Stomach (tissue), 9 donors: ENCODE data around the gene CIAO2A. TPM values are rescaled to one million over a fixed set of nuclear protein-coding genes. Genes with fewer than 3 reads are reported as not detected.

Experiments
- DNase-seq, 2 donors: peaks; one replicate each; pipeline versions ENCODE4 v3.0.0 to v3.0.0-alpha.2; 2013 to 2019
- H3K27ac ChIP-seq, 5 donors: fragments of 200-600 bp in 4 of 5; sonication (generic) in 4 of 5; one replicate each; pipeline ENCODE4 v1.5.1; 2013 to 2019; ENCODE audit warnings: mild to moderate bottlenecking in 1 of 5, moderate library complexity in 1 of 5
- H3K27me3 ChIP-seq, 3 donors: fragments of 200-600 bp; sonication (generic); one replicate each; pipeline ENCODE4 v1.5.1; 2017 to 2019; ENCODE audit warnings: mixed run types in 1 of 3
- H3K36me3 ChIP-seq, 4 donors: fragments of 200-600 bp; sonication (generic); 1 replicate in 3 of 4; 2 replicates in 1 of 4; pipeline ENCODE4 v1.5.1; 2016 to 2019
- H3K4me1 ChIP-seq, 4 donors: fragments of 200-600 bp; sonication (generic); one replicate each; pipeline ENCODE4 v1.5.1; 2016 to 2019
- H3K4me3 ChIP-seq, 4 donors: fragments of 200-600 bp; sonication (generic) in 3 of 4; one replicate each; pipeline ENCODE4 v1.5.1; 2016 to 2019; ENCODE audit warnings: mild to moderate bottlenecking in 1 of 4
- H3K9me3 ChIP-seq, 4 donors: fragments of 200-600 bp; sonication (generic); one replicate each; pipeline ENCODE4 v1.5.1; 2016 to 2019
- CTCF ChIP-seq, 7 experiments: fragments of 450-650 bp in 4 of 7; fragments of 200-600 bp in 3 of 7; sonication (generic) in 3 of 7; IDR thresholded peaks; one replicate each; pipeline ENCODE4 v1.5.1; 2016 to 2019; ENCODE audit warnings: antibody characterized with exemption in 7 of 7, control low read depth in 2 of 7, mild to moderate bottlenecking in 1 of 7
- EP300 ChIP-seq: sonication (generic); formaldehyde crosslinking; IDR thresholded peaks from one replicate; pipeline ENCODE4 v1.6.1; 2017; ENCODE audit warnings: antibody characterized with exemption
- POLR2A ChIP-seq, 4 donors: fragments of 450-650 bp; IDR thresholded peaks; one replicate each; pipeline ENCODE4 v1.6.1; 2016; ENCODE audit warnings: antibody characterized with exemption in 4 of 4, control low read depth in 2 of 4, mild to moderate bottlenecking in 1 of 4, moderate library complexity in 1 of 4
- POLR2AphosphoS5 ChIP-seq, 3 donors: sonication (generic); formaldehyde crosslinking; IDR thresholded peaks; one replicate each; pipeline ENCODE4 v1.6.1; 2016; ENCODE audit warnings: antibody characterized with exemption in 3 of 3
- WGBS, 5 donors: extraction: QIAGEN DNeasy Blood & Tissue Kit in 3 of 5; methylation state at CpG; one replicate each; pipeline versions ENCODE4 v1.1.5 to v1.1.7; 2013 to 2018; 5-methylcytosine and 5-hydroxymethylcytosine counted together
- intact Hi-C: fragments of 100-400 bp; cut with DNase I; formaldehyde crosslinking; loops from one replicate; pipeline ENCODE4 v1.15.1; 2023; ENCODE audit warnings: low total_unique reads
- polyA plus RNA-seq, 3 donors: library from polyadenylated mRNA; stranded (reverse); fragments of 200-250 nt; gene quantifications; one replicate each; pipeline ENCODE4 v1.2.3, GENCODE V29; 2013
- small RNA-seq, 4 donors: library from RNA; depleted of rRNA; stranded (forward); fragments of <200 nt; gene quantifications; one replicate each; pipeline ENCODE3, GENCODE V24; 2016
- total RNA-seq, 5 donors: library from RNA; depleted of rRNA; stranded (reverse); fragments of >200 nt; gene quantifications; one replicate each; pipeline versions ENCODE4 v1.1.0 to v1.2.3, GENCODE V29; 2014 to 2016
- donor health status: healthy with polysubstance abuse.
- donor health status: Bipolar disorder and iron deficiency.
- donor health status: healthy.

CIAO2A gene
- total and polyA plus RNA-seq, 8 donors = 27.2 to 425 (median 131) TPM

- no peaks in the 10 kb centered on the region for H3K27me3 ChIP-seq
- intact Hi-C loops = no loop called here
- 84 to 92% (median 88%) methylated on average over 4 of the region's 4 CpGs for WGBS, 5 donors
- H3K4me3 ChIP-seq = no peak overlapping the region
- DNase-seq = no peak
- TF ChIP-seq CTCF (IDR thresholded peaks at IDR 0.05) = no peak
- TF ChIP-seq EP300 = no peak
- TF ChIP-seq POLR2A (IDR thresholded peaks at IDR 0.05) = no peak
- no peak for TF ChIP-seq POLR2AphosphoS5 (IDR thresholded peaks at IDR 0.05)
- no peaks in the 10 kb centered on the region for H3K36me3 ChIP-seq
- peaks cover 7 to 41% (median 11%) of the 10 kb centered on the region in 4 donors for H3K4me1 ChIP-seq
- no peaks in the 10 kb centered on the region for H3K9me3 ChIP-seq
- H3K27ac ChIP-seq = no peak overlapping the region
Observed at GRCh38 chr15:64026591-64026990, 67.0 kb downstream of the CIAO2A start.

GRCh38 chr15:64024172-64025050 is 69.2 kb downstream of the CIAO2A start:
- Histone ChIP-seq H3K4me1 (peaks cover 13 to 63% (median 22%) of the 10 kb centered on the region in 4 donors), H3K9me3 (no peaks in the 10 kb centered on the region), H3K4me3 (no peak overlapping the region), H3K27ac (no peak overlapping the region), H3K27me3 (no peaks in the 10 kb centered on the region), H3K36me3 (no peaks in the 10 kb centered on the region)
- DNase-seq = no peak
- TF ChIP-seq POLR2AphosphoS5 (IDR thresholded peaks at IDR 0.05) (no peak), EP300 (no peak), POLR2A (IDR thresholded peaks at IDR 0.05) (no peak), CTCF (IDR thresholded peaks at IDR 0.05) (no peak)
- intact Hi-C loops = no loop called here
- 82 to 89% (median 83%) methylated on average over 5 of the region's 5 CpGs for WGBS, 5 donors

GRCh38 chr15:64023220-64023619 is 70.4 kb downstream of the CIAO2A start:
- Histone ChIP-seq H3K36me3 (no peaks in the 10 kb centered on the region), H3K4me3 (no peak overlapping the region), H3K9me3 (no peaks in the 10 kb centered on the region), H3K4me1 (peaks cover 13 to 75% (median 26%) of the 10 kb centered on the region in 4 donors), H3K27ac (no peak overlapping the region), H3K27me3 (no peaks in the 10 kb centered on the region)
- TF ChIP-seq POLR2AphosphoS5 (IDR thresholded peaks at IDR 0.05) = peak in 1 of 3 donors; percentile 19
- no peak for TF ChIP-seq CTCF (IDR thresholded peaks at IDR 0.05)
- WGBS, 5 donors = 35 to 63% (median 50%) methylated on average over 1 of the region's 1 CpG
- DNase-seq = peak; percentile 41 to 53
- intact Hi-C loops = no loop called here

GRCh38 chr15:64022571-64022970 is 71.1 kb downstream of the CIAO2A start:
- 94 to 99% (median 95%) methylated on average over 6 of the region's 6 CpGs for WGBS, 5 donors
- Histone ChIP-seq H3K9me3 (no peaks in the 10 kb centered on the region), H3K4me1 (peaks cover 10 to 76% (median 25%) of the 10 kb centered on the region in 4 donors), H3K4me3 (no peak overlapping the region), H3K27me3 (no peaks in the 10 kb centered on the region), H3K27ac (no peak overlapping the region), H3K36me3 (no peaks in the 10 kb centered on the region)
- intact Hi-C loops = no loop called here
- TF ChIP-seq CTCF (IDR thresholded peaks at IDR 0.05) (no peak), EP300 (no peak), POLR2AphosphoS5 (IDR thresholded peaks at IDR 0.05) (no peak), POLR2A (IDR thresholded peaks at IDR 0.05) (no peak)
- DNase-seq = no peak

Small RNA genes within 50 kb of the gene (small RNA-seq; reads per million reads assigned to genes)
- 0 reads per million in 4 donors for gene RF00019

Other genes starting within 250 kb of the CIAO2A start
- gene DAPK2, start 47.4 kb downstream of the CIAO2A start, total RNA-seq = 100 to 1,000 TPM in 1 of 5 donors, 10 to 100 TPM in 3, 1 to 10 TPM in 1; 9.0 to 178 (median 16.8) TPM
- gene DAPK2, start 47.4 kb downstream of the CIAO2A start, polyA plus RNA-seq = 10 to 100 TPM in 1 of 3 donors, 1 to 10 TPM in 2; 5.2 to 29.3 (median 5.3) TPM
- gene SNX1, start 2.1 kb upstream of the CIAO2A start, total RNA-seq = 100 to 1,000 TPM in 1 of 5 donors, 10 to 100 TPM in 4; 61.2 to 119 (median 64.8) TPM
- 10 to 100 TPM; 38.8 to 62.3 (median 57.5) TPM for gene SNX1, start 2.1 kb upstream of the CIAO2A start, polyA plus RNA-seq
- 10 to 100 TPM in 1 of 5 donors, 1 to 10 TPM in 1, under 1 TPM in 1, not detected in 2; 0.92 to 41.1 (median 5.9) TPM for gene SNX22, start 57.9 kb upstream of the CIAO2A start, total RNA-seq
- gene SNX22, start 57.9 kb upstream of the CIAO2A start, polyA plus RNA-seq = 1 to 10 TPM; 2.6 to 4.5 (median 3.1) TPM
- 100 to 1,000 TPM; 116 to 468 (median 176) TPM for gene PPIB, start 69.2 kb upstream of the CIAO2A start, total RNA-seq
- gene PPIB, start 69.2 kb upstream of the CIAO2A start, polyA plus RNA-seq = 100 to 1,000 TPM; 227 to 582 (median 370) TPM